ENCODE results near the gene LRRC4C.

Gene LRRC4C

GRCh38 chr11:41246399-41246745 lies 213.1 kb downstream of the LRRC4C start:
- FAIRE-seq: no peak

- no peak for FAIRE-seq
Measured at GRCh38 chr11:41245704-41246398, 213.6 kb downstream of the LRRC4C start.

DNA sequence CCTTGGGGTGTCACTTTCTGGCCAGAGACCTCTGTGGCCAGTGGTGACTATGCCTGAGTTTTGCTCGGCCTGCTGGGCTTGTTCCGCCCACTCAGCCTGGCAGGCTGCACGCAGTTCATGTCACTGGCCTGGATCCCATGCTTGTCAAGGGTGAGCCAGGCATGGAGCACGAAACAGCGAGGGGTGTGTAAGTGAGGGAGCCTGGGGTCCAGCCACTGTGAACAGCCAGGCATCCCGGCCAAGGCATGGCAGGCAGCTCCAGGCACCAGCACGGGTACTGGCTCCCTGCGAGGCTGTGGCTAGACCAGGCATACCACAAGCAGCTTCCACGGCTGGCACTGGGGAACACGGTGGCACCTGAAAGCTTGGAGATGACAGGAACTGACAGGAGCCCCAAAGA lies 214.3 kb downstream of the LRRC4C start:
- FAIRE-seq: no peak

DNA sequence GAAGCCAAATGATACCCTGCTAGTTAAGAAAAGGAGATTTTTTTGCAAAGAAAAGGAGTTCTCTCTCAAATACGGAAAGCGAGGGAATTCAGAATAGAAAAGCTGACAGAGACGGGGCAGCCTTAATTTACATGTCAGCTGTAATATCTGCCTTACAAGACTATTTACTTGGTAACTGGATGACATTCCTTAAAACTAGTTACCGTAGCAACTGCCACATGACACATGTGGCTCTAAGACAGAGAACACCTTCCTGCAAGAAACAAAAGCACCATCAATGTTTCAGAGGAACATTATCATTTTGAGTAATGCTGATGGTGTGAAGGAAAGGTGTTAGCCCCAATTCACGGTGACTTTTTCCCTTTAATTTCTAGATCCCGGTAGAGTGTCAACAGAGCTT lies 222.1 kb downstream of the LRRC4C start:
- no peak for FAIRE-seq

DNA sequence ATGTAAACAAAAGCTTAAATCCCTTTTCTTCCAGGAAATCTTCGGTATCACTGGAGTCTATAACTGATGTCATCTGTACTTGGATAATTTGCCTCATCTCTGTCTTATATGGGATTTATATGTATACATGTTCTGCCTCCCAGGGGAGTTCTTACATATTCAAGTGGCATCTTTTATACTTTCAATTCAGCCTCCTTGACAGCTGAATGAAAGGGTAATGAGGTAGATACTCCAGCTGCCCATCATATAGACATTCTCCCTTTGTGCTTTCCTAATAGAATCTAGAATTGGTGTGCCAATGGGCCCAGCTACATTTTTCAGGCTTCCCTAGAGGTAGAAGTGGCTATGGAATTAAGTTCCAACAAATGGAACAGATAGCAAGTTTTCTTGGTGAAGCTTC lies 223.8 kb downstream of the LRRC4C start:
- no peak for FAIRE-seq

DNA sequence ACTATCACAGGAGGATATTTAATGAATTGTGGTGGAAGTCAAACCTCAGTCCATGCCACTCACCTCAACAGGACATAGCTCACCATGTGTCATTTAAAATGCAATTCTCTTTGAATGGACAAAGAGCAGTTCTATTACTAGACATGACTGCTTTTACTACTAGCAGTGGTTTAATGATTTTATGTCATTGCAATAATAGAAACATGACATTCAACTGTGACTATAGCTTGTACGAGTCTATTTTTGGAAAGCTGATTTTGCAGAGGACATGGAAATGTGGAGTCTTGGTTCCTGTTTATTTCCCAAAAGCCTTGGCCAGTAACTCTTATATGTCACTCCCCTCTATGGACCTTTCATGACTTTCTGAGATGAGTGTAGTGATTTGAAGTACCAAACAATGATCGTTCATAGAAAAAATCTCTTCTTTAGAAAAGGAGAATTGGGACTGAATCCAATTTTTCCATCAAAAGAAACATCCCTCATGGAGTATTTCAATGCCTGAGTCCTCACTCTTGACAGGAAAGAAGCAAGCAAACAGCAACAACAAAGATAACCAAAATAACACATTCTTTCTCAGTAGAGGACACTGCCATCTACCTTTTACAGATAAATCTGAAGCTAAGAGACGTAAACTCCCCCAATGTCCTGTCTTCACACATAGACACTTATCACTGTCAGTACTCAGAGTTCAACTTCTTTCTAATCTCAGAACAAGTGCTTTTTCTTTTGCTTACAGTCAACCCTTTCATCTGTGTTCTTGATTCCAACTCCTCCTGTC lies 233.4 kb downstream of the LRRC4C start:
- no peak for FAIRE-seq

DNA sequence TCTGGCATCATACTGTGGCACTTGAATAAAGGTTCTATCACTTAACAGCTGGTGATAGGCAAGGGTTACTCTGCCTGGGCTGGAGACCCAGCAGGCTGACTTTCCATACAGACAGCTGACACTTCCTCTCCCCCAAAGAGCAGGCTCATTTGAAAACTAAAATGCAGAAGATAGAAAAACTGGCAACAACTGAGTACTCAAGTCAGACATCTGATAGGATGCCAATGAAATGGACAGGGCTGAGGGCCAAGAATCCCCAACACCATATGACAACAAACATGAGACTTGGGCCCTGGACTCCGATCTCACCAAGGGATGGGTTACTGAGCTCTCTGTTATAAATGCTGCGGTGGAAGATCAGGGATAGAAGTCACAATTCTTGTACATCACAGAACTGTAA lies 237.2 kb downstream of the LRRC4C start:
- FAIRE-seq: no peak

DNA sequence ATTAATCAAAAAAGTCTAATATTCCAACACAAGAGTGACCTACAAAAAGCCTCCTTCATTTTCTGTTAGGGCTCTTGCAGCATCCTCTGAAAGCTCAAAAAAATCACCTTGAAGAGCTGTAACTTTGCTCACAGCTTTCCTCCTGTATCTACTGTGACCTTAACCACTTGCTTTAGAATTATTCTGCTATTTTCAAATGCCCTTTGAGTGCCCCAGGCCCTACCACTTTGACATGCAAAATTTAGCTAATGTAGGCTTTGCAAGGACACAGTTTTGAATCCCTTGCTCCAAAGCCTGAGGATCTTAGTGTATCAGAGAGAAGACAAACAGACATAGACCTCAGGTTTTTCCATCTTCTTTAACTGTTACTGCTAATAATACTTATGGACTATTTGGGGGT lies 253.1 kb downstream of the LRRC4C start:
- no peak for FAIRE-seq

DNA sequence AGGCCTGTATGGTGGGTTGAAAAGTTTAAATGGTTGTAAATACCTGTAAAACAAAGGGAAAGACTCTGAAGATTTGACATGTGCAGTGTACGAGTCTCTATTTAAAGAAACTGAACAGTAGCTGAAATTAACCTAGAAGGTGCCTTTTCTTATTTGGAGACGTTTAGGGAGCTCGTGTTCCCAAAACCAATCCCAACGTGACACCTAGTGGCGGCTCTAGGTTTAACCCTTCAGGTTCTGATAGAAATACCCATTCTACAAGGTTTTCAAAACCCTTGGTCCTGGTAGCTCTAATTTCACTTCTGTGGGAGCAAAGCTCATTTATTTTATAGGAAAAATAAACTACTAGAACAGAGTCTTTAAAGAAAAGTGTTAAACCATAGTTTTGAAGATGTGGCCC lies 258.3 kb downstream of the LRRC4C start:
- no peak for FAIRE-seq

- no peak for FAIRE-seq
Measured at GRCh38 chr11:41190437-41191082, 268.9 kb downstream of the LRRC4C start.

DNA sequence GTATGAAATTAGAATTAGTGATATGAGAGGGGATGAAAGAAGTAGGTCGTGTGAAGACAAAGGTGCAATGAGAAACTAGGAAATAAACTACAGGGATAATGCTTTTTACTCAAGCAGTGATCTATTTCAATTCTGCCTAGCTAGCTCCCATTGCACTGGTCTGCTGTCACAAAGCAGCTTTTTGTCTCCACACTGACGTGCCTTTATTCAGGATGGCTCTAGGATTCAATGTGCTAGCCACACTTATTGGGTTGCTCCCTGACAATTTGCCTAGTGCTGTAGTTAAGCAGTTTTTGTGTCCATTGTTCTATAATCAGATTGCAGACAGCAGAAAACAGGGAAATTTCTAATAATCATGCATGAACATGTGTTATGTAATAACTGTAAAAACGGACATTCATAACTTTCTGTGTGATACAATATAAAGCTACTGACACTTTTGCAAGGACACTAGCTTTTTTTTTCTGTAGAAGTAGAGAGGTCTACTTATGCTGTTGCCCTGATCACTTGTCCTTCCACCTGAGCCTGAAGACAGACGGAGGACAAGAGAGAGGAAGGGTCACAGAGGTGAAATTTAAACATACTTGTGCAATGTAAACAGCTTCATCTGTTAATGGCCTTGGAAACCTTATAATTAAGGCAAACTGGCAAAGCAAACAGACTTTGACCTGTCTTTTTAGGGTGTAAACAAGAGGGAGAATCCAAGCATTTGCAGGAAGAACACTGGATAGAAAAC lies 269.6 kb downstream of the LRRC4C start:
- FAIRE-seq: no peak

DNA sequence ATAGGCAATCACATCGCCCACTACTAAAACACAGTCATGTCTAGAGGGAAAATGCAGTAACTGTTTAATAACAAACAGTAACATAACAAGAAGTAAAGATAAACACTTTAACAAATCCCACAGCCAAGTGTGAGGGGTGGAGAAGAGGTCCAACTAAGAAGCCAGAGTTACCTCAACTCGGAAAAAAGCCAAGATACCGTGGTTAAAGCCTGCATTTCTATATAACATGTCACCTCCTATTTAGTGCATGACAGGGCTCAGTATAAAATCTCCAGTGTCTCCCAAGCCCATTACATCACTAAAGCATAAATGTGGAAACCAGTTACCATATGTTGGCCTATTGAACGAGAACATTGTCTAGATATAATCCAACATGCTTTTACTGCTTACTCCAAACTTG lies 281.7 kb downstream of the LRRC4C start:
- no peak for FAIRE-seq

GRCh38 chr11:41175304-41175972 lies 284.0 kb downstream of the LRRC4C start:
- FAIRE-seq: no peak

GRCh38 chr11:41146326-41146725 lies 313.1 kb downstream of the LRRC4C start:
- no peak for FAIRE-seq

GRCh38 chr11:41145420-41145819 lies 314.0 kb downstream of the LRRC4C start:
- FAIRE-seq: no peak

DNA sequence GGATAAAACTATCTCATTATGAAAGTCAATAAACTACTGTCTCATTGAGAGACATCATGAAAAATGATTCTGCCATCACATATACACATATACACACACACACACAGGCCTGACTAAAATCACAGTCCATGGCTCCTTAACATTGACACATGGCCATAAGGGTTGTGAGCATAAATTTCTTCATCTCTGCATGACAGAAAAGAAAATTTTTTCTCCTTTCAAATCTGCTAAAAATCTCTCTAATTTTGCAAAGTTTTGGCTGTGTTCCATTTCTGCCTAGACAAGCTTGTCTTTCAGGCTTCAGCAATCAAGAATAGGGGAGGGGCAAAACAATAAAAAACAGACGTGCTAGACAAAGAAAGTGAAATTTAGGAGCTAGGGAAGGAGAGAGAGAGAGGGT lies 324.5 kb downstream of the LRRC4C start:
- no peak for FAIRE-seq

DNA sequence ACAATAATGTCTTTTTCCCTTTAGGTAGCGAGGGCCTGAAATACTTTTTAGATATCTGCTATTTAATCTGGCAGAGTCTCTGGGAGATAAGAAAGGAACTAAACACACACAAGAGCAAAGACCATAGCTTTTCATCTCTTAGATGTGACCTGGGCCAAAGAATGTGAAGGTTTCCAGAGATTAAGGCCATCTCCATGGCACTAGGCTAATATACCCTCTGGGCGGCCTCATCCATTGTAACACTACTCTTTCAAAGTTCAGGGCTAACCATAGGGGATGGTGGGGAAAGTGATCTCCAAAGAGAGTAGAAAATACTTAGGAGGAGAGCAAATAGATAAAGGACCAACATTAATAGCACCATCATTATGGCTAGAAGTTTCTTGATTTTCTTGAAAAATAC lies 326.4 kb downstream of the LRRC4C start:
- FAIRE-seq: no peak

DNA sequence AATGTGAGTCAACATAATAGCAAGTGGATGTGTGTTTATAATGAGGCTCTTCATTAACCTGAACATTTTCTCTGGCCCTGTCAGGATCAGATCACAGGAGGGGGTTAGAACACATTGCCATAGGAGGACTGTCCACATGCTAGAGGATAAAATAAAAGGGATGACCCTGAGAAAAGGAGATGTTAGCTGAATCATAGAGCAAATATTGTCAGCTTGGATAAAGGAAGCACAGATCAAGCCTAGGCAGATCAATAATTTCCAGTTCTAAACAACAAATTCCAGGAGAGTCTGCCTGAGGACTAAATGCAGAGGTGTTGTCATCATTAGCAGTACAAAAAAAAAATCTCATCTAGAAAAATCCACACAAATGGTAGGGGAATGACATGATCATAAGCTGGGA lies 337.9 kb downstream of the LRRC4C start:
- no peak for FAIRE-seq

GRCh38 chr11:41119484-41119883 lies 340.0 kb downstream of the LRRC4C start:
- no peak for FAIRE-seq

- FAIRE-seq: no peak
Measured at GRCh38 chr11:41118521-41118920, 340.9 kb downstream of the LRRC4C start.

DNA sequence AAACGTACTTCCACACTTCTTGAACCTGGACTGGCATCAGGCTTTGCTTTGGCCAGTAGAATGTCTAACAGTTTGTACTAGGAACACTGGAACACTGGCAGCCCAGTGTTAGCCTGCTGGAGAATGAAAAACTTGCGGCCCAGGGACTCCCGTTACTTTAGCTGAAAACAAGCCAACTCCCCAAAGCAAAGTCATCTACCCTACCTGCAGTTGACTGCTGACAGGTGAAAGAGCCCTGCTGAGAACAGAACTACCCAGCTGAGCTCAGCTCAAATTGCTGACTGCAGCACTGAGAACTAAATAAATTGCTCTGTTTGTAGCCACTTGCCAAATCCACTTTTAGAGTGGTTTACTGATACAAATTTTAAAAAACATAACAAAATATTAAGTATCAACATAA lies 342.5 kb downstream of the LRRC4C start:
- FAIRE-seq: no peak

DNA sequence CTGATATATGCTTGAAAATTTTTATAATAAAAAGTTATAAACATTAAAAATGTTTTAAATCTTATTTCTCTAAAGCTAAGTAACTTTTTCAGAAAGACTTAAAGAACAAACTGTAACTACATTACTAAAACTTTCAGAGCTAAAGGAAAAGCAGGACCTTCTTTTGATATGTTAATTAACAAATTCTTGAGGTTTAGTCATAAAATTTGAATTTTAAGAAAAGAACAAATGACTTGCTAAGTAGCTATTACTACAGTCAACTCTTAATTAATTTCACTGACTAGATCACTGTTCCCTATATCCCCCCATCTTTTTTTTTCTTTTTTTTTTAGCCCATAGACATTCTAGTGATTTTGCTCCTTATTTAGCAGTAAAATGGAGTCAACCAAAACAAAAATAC lies 344.4 kb downstream of the LRRC4C start:
- FAIRE-seq: no peak

DNA sequence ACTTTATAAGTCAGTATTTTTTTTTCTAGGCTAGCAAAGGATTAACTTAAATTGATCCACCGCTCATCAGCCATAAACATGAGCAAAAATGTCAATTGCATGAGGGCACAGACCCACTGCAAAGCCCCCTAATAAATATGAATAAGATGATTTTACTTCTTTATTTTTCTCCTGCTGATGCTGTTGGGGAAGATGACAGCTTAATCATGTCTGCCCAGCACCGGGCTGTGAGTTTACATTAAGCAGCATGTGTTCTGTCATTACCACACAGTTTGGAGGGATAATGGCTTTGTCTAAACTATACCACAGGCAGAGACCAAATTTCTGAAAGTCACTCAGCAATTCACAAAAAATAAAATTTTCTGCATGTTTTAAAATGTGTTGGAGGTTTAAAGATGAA lies 346.3 kb downstream of the LRRC4C start:
- no peak for FAIRE-seq
